ENCODE results near the gene SYNE1. TPM values are rescaled to one million over a fixed set of nuclear protein-coding genes. Genes with fewer than 3 reads are reported as not detected.

Gene SYNE1
- total and polyA plus RNA-seq, 10 of the 15 experiments (the other 5 are each of a cell fraction or from before 2014, with no cell fraction given), result 2.3 to 28.7 (median 14.1) TPM

DNA sequence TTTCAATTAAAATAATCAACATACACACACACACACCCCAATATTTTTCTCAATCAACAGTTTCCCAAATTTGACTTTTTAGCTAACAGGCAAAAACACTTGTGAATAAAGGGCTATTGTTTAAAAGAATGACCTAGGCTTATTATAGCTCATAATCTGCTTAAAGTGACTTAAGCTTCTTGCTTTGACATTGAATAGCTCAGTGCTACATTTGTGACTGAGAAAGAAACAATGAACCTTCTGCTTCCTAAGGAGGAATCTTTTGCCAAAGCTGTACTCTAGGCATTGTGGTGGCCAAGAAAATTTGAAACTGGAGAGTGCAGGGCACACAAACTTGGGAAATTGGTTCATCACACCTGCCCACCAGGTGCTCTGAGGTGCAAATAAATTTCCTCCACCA lies 282.0 kb downstream of the SYNE1 start:
- DNase-seq (ENCODE audit: low read depth, low spot score) (no peak), ATAC-seq (no peak), FAIRE-seq (no peak)
- in situ Hi-C loops (cut with MboI), result loop anchor here (5.0 kb wide), 1 partner anchor 593 kb away; no protein-coding TSS in a partner anchor
- Histone ChIP-seq H3K9me3 (replicated peaks; ENCODE audit: control insufficient read depth, insufficient read depth, low read length) (no peaks in the 10 kb centered on the region), H3K36me3 (ENCODE audit: control insufficient read depth in 2 of 2, insufficient read depth in 2 of 2, low read length in 1 of 2) (no peaks in the 10 kb centered on the region), H3K27me3 (replicated peaks in 1 of 2; ENCODE audit: control insufficient read depth in 2 of 2, insufficient read depth in 2 of 2, low read length in 1 of 2) (no peaks in the 10 kb centered on the region), H3K4me3 (no peak overlapping the region), H3K27ac (ENCODE audit: control insufficient read depth, insufficient read depth) (no peak overlapping the region), H4K20me1 (ENCODE audit: control insufficient read depth, insufficient read depth) (0 out of 2 replicates have a peak, but pooled peaks cover 2% of the 10 kb centered on the region), H3K4me1 (ENCODE audit: control insufficient read depth, insufficient read depth, low read length) (no peaks in the 10 kb centered on the region), H3K9ac (ENCODE audit: control insufficient read depth, insufficient read depth, low read length) (no peak overlapping the region), H3K4me2 (ENCODE audit: control insufficient read depth, insufficient read depth) (no peak overlapping the region), H3K79me2 (ENCODE audit: control insufficient read depth, insufficient read depth, low read length) (no peaks in the 10 kb centered on the region), H2AFZ (ENCODE audit: control insufficient read depth, low read depth, low read length) (no peak overlapping the region)
- ChIA-PET CTCF (interaction anchor here (1.0 to 1.7 kb wide), 4 partner anchors 16 to 678 kb away, joined by 3 to 9 read pairs (median 3); no protein-coding TSS in a partner anchor), POLR2A (no interaction called here), SMC1A (ENCODE audit: uncharacterized antibody, unreplicated experiment) (interaction anchor here (0.6 kb wide), 1 partner anchor 1366 kb away, joined by 3 read pairs; no protein-coding TSS in a partner anchor), RAD21 (ENCODE audit: unreplicated experiment) (interaction anchor here (1.4 kb wide), 1 partner anchor 665 kb away, joined by 4 read pairs; no protein-coding TSS in a partner anchor)
- no TSS peak for BruUV-seq (replicated peaks)
- intact Hi-C loops (cut with micrococcal nuclease; ENCODE audit: unreplicated experiment), result loop anchor here (5.0 kb wide), 2 partner anchors 588 to 683 kb away; no protein-coding TSS in a partner anchor
- TF ChIP-seq NFIC (IDR thresholded peaks at IDR 0.05; ENCODE audit: low read depth, low read length), result no peak
- no peak for TF ChIP-seq YY1 (IDR thresholded peaks at IDR 0.05; ENCODE audit: low read depth, low read length)
- no peak for TF ChIP-seq BMI1 (IDR thresholded peaks at IDR 0.05; ENCODE audit: borderline replicate concordance)
- TF ChIP-seq NRF1 (conservative IDR thresholded peaks at IDR 0.05; ENCODE audit: low read depth, low read length), result no peak
- no peak for TF ChIP-seq ZNF207 (IDR thresholded peaks at IDR 0.05; ENCODE audit: borderline replicate concordance)
- TF ChIP-seq NR2C1 (IDR thresholded peaks at IDR 0.05), result no peak
- TF ChIP-seq, protein P1, sequence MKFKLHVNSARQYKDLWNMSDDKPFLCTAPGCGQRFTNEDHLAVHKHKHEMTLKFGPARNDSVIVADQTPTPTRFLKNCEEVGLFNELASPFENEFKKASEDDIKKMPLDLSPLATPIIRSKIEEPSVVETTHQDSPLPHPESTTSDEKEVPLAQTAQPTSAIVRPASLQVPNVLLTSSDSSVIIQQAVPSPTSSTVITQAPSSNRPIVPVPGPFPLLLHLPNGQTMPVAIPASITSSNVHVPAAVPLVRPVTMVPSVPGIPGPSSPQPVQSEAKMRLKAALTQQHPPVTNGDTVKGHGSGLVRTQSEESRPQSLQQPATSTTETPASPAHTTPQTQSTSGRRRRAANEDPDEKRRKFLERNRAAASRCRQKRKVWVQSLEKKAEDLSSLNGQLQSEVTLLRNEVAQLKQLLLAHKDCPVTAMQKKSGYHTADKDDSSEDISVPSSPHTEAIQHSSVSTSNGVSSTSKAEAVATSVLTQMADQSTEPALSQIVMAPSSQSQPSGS (IDR thresholded peaks at IDR 0.05; ENCODE audit: low read length), result no peak
- no peak for TF ChIP-seq SPI1 (IDR thresholded peaks at IDR 0.05; ENCODE audit: borderline replicate concordance, insufficient read depth, low read depth, low read length)
- TF ChIP-seq, protein P2, sequence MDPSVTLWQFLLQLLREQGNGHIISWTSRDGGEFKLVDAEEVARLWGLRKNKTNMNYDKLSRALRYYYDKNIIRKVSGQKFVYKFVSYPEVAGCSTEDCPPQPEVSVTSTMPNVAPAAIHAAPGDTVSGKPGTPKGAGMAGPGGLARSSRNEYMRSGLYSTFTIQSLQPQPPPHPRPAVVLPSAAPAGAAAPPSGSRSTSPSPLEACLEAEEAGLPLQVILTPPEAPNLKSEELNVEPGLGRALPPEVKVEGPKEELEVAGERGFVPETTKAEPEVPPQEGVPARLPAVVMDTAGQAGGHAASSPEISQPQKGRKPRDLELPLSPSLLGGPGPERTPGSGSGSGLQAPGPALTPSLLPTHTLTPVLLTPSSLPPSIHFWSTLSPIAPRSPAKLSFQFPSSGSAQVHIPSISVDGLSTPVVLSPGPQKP (IDR thresholded peaks at IDR 0.05; ENCODE audit: low read depth, low read length), result no peak
- TF ChIP-seq MYC (IDR thresholded peaks at IDR 0.05; ENCODE audit: insufficient read depth, insufficient read length, insufficient replicate concordance, low read length, severe bottlenecking), result no peak
- TF ChIP-seq, protein P3, sequence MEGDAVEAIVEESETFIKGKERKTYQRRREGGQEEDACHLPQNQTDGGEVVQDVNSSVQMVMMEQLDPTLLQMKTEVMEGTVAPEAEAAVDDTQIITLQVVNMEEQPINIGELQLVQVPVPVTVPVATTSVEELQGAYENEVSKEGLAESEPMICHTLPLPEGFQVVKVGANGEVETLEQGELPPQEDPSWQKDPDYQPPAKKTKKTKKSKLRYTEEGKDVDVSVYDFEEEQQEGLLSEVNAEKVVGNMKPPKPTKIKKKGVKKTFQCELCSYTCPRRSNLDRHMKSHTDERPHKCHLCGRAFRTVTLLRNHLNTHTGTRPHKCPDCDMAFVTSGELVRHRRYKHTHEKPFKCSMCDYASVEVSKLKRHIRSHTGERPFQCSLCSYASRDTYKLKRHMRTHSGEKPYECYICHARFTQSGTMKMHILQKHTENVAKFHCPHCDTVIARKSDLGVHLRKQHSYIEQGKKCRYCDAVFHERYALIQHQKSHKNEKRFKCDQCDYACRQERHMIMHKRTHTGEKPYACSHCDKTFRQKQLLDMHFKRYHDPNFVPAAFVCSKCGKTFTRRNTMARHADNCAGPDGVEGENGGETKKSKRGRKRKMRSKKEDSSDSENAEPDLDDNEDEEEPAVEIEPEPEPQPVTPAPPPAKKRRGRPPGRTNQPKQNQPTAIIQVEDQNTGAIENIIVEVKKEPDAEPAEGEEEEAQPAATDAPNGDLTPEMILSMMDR (IDR thresholded peaks at IDR 0.05 in 2 of 3, conservative IDR thresholded peaks at IDR 0.05 in 1 of 3; ENCODE audit: control insufficient read depth in 2 of 3, extremely low read depth in 1 of 3, insufficient read depth in 1 of 3, low read depth in 3 of 3, low read length in 3 of 3), result no peak
- TF ChIP-seq, protein P4, sequence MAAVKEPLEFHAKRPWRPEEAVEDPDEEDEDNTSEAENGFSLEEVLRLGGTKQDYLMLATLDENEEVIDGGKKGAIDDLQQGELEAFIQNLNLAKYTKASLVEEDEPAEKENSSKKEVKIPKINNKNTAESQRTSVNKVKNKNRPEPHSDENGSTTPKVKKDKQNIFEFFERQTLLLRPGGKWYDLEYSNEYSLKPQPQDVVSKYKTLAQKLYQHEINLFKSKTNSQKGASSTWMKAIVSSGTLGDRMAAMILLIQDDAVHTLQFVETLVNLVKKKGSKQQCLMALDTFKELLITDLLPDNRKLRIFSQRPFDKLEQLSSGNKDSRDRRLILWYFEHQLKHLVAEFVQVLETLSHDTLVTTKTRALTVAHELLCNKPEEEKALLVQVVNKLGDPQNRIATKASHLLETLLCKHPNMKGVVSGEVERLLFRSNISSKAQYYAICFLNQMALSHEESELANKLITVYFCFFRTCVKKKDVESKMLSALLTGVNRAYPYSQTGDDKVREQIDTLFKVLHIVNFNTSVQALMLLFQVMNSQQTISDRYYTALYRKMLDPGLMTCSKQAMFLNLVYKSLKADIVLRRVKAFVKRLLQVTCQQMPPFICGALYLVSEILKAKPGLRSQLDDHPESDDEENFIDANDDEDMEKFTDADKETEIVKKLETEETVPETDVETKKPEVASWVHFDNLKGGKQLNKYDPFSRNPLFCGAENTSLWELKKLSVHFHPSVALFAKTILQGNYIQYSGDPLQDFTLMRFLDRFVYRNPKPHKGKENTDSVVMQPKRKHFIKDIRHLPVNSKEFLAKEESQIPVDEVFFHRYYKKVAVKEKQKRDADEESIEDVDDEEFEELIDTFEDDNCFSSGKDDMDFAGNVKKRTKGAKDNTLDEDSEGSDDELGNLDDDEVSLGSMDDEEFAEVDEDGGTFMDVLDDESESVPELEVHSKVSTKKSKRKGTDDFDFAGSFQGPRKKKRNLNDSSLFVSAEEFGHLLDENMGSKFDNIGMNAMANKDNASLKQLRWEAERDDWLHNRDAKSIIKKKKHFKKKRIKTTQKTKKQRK (IDR thresholded peaks at IDR 0.05; ENCODE audit: low read depth, low read length), result no peak
- TF ChIP-seq SREBF1 (IDR thresholded peaks at IDR 0.05; ENCODE audit: low read length), result no peak
- no peak for TF ChIP-seq FOS (IDR thresholded peaks at IDR 0.05; ENCODE audit: borderline replicate concordance, extremely low read depth, insufficient read length)
- TF ChIP-seq, protein P5, sequence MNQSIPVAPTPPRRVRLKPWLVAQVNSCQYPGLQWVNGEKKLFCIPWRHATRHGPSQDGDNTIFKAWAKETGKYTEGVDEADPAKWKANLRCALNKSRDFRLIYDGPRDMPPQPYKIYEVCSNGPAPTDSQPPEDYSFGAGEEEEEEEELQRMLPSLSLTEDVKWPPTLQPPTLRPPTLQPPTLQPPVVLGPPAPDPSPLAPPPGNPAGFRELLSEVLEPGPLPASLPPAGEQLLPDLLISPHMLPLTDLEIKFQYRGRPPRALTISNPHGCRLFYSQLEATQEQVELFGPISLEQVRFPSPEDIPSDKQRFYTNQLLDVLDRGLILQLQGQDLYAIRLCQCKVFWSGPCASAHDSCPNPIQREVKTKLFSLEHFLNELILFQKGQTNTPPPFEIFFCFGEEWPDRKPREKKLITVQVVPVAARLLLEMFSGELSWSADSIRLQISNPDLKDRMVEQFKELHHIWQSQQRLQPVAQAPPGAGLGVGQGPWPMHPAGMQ (IDR thresholded peaks at IDR 0.05; ENCODE audit: borderline replicate concordance), result no peak
